CMK (cell line): ENCODE results near the gene TSR3.

Experiments
- DNase-seq: peaks from one replicate; pipeline ENCODE4 v3.0.0-alpha.2; 2010; ENCODE audit warnings: low read depth

Gene TSR3

GRCh38 chr16:1351582-1352362, at the start of gene TSR3, which contains the start of gene GNPTG:
Gene TSR3 (minus strand): TSS chr16:1351878. CDS start chr16:1351804, 74 bp downstream.
Gene GNPTG (plus strand): TSS chr16:1351931. CDS start chr16:1351966, 35 bp downstream.
- peak; percentile 83 for DNase-seq

- no peak for DNase-seq
Measured at GRCh38 chr16:1401061-1401757, 49.5 kb upstream of the TSR3 start.

- DNase-seq, result no peak
Measured at GRCh38 chr16:1398826-1399581, 47.3 kb upstream of the TSR3 start.

GRCh38 chr16:1398351-1398750, 46.7 kb upstream of the TSR3 start:
- no peak for DNase-seq

GRCh38 chr16:1397779-1398178, 46.1 kb upstream of the TSR3 start:
- DNase-seq, result no peak

GRCh38 chr16:1395444-1396031, 43.9 kb upstream of the TSR3 start:
- DNase-seq, result no peak

GRCh38 chr16:1394367-1394951, 42.8 kb upstream of the TSR3 start:
- no peak for DNase-seq

- DNase-seq, result no peak
Measured at GRCh38 chr16:1393613-1394176, 42.0 kb upstream of the TSR3 start.

GRCh38 chr16:1392826-1393225, 41.1 kb upstream of the TSR3 start:
- DNase-seq, result no peak

- DNase-seq, result no peak
Measured at GRCh38 chr16:1390239-1390779, 38.6 kb upstream of the TSR3 start.

- no peak for DNase-seq
Measured at GRCh38 chr16:1389762-1390161, 38.1 kb upstream of the TSR3 start.

- no peak for DNase-seq
Measured at GRCh38 chr16:1387331-1387730, 35.7 kb upstream of the TSR3 start.

- DNase-seq, result no peak
Measured at GRCh38 chr16:1385232-1385631, 33.6 kb upstream of the TSR3 start.

GRCh38 chr16:1383556-1383955, 31.9 kb upstream of the TSR3 start:
- DNase-seq, result no peak

GRCh38 chr16:1381612-1382406, 30.1 kb upstream of the TSR3 start:
- no peak for DNase-seq

GRCh38 chr16:1380195-1380594, 28.5 kb upstream of the TSR3 start:
- DNase-seq, result no peak

- no peak for DNase-seq
Measured at GRCh38 chr16:1379304-1380076, 27.8 kb upstream of the TSR3 start.

- DNase-seq, result no peak
Measured at GRCh38 chr16:1378804-1379303, 27.2 kb upstream of the TSR3 start.

- DNase-seq, result no peak
Measured at GRCh38 chr16:1378087-1378803, 26.6 kb upstream of the TSR3 start.
